ENCODE results near the gene VEPH1. TPM values are rescaled to one million over a fixed set of nuclear protein-coding genes. Genes with fewer than 3 reads are reported as not detected.
A peak's percentile ranks its signal among the peaks of the same experiment; 100 is the strongest.
"Not testable (repeated sequence)": the region's sequence is repeated elsewhere in the genome, so short reads cannot be mapped to it uniquely, and the experiment has no call there.

Gene VEPH1
- total RNA-seq, 1 experiment from 2014 or later: 7.7 TPM

DNA sequence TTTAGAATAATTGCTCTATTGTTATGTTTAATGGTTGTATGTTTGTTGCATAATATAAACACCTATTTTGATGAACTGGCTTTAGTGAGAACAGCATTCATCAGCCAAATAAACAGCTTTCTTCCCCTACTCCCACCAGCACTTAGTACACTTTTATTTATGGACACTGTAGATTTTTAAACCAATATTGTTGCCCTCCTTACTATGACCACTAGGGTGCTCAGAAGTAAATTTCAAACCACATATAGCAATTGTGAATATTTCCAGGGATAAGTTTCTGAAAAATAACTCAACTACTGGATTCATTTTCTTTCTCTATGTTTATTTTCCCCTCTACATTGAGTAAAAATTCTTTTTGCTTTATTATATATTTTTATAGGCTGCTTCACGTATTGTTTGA lies 151.2 kb downstream of the VEPH1 start:
- Histone ChIP-seq H2AK5ac (ENCODE audit: insufficient read length, low read length) (no peak overlapping the region), H3T11ph (ENCODE audit: low read length) (no peak overlapping the region), H3K4ac (ENCODE audit: low read depth, low read length) (no peak overlapping the region), H3K27me3 (ENCODE audit: insufficient read depth, low read length) (no peaks in the 10 kb centered on the region), H3K79me1 (ENCODE audit: insufficient read depth, low read depth, low read length, poor library complexity, severe bottlenecking) (no peaks in the 10 kb centered on the region), H4K20me1 (ENCODE audit: control insufficient read depth, insufficient read depth, insufficient read length) (no peaks in the 10 kb centered on the region), H3K4me1 (ENCODE audit: insufficient read depth, low read length) (0 out of 2 replicates have a peak, but pooled peaks cover 3% of the 10 kb centered on the region), H4K8ac (replicated peaks; ENCODE audit: insufficient read length, low read depth, low read length) (no peak overlapping the region), H4K5ac (ENCODE audit: insufficient read length, low read depth, low read length) (no peak overlapping the region), H3K79me2 (ENCODE audit: insufficient read depth, low read length) (no peaks in the 10 kb centered on the region), H3K4me2 (ENCODE audit: insufficient read depth, insufficient read length, low read length) (no peak overlapping the region), H2BK12ac (ENCODE audit: insufficient read length, low read depth, low read length) (no peak overlapping the region), H2BK5ac (ENCODE audit: insufficient read length, low read length) (no peak overlapping the region), H3K9ac (ENCODE audit: extremely low read depth, insufficient read length, low read length) (no peak overlapping the region), H2AFZ (ENCODE audit: low read length) (no peak overlapping the region), H3K14ac (ENCODE audit: insufficient read depth, low read length) (no peak overlapping the region), H4K91ac (ENCODE audit: insufficient read length, low read depth, low read length) (no peak overlapping the region), H2BK120ac (ENCODE audit: low read depth, low read length, poor library complexity, severe bottlenecking) (no peak overlapping the region), H3K9me3 (ENCODE audit: control insufficient read depth, low read depth, low read length) (no peaks in the 10 kb centered on the region), H3K23ac (ENCODE audit: insufficient read length, low read depth, low read length) (no peak overlapping the region), H2BK15ac (ENCODE audit: low read depth, low read length) (no peak overlapping the region), H3K56ac (ENCODE audit: insufficient read length, low read depth, low read length) (no peak overlapping the region), H3K27ac (ENCODE audit: insufficient read length, low read depth, low read length) (no peak overlapping the region), H2BK20ac (ENCODE audit: low read depth, low read length, poor library complexity, severe bottlenecking) (no peak overlapping the region), H3K18ac (ENCODE audit: insufficient read length, low read depth, low read length) (no peak overlapping the region), H3K23me2 (ENCODE audit: insufficient read length, low read depth, low read length, poor library complexity, severe bottlenecking) (no peaks in the 10 kb centered on the region)
- no peak for DNase-seq
- WGBS (ENCODE audit: extremely low coverage, insufficient read length, low lambda C conversion rate): no CpG with 5 or more reads among the region's 1 CpG
- no peaks in the 10 kb centered on the region; the same call in 1 of the 2 replicates for H3K27me3 Mint-ChIP-seq (ENCODE audit: low read depth)
- TF ChIP-seq, protein P1, sequence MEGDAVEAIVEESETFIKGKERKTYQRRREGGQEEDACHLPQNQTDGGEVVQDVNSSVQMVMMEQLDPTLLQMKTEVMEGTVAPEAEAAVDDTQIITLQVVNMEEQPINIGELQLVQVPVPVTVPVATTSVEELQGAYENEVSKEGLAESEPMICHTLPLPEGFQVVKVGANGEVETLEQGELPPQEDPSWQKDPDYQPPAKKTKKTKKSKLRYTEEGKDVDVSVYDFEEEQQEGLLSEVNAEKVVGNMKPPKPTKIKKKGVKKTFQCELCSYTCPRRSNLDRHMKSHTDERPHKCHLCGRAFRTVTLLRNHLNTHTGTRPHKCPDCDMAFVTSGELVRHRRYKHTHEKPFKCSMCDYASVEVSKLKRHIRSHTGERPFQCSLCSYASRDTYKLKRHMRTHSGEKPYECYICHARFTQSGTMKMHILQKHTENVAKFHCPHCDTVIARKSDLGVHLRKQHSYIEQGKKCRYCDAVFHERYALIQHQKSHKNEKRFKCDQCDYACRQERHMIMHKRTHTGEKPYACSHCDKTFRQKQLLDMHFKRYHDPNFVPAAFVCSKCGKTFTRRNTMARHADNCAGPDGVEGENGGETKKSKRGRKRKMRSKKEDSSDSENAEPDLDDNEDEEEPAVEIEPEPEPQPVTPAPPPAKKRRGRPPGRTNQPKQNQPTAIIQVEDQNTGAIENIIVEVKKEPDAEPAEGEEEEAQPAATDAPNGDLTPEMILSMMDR (conservative IDR thresholded peaks at IDR 0.05): peak; percentile 46; the same call in 2 of the 3 replicates
- no peak overlapping the region for H3K27ac Mint-ChIP-seq
- H3K4me1 Mint-ChIP-seq: peaks cover 10 to 12% of the 10 kb centered on the region in 2 experiments
- no peaks in the 10 kb centered on the region for H3K36me3 Mint-ChIP-seq (ENCODE audit: insufficient read depth in 1 of 3, low read depth in 3 of 3)
- no peaks in the 10 kb centered on the region for H3K9me3 Mint-ChIP-seq
- no peak overlapping the region for H3K4me3 Mint-ChIP-seq

DNA sequence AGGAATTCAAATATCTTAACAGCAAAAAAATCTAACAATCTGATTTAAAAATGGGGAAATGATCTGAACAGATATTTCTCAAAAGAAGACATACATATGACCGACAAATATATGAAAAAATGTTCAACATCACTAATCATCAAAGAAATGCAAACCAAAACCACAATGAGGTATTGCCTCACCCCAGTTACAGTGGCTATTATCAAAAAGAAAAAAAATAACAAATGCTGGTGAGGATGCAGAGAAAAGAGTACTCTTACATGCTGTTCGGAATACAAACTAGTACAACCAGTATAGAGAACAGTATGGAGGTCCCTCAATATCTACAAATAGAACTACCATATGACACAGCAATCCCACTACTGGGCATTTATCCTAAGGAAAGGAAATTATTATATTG lies 152.6 kb downstream of the VEPH1 start:
- not testable (repeated sequence) for H3T11ph ChIP-seq (ENCODE audit: low read length); H4K91ac ChIP-seq (ENCODE audit: insufficient read length, low read depth, low read length); H3K56ac ChIP-seq (ENCODE audit: insufficient read length, low read depth, low read length); H3K23me2 ChIP-seq (ENCODE audit: insufficient read length, low read depth, low read length, poor library complexity, severe bottlenecking); H3K27me3 Mint-ChIP-seq (ENCODE audit: low read depth); H3K9me3 ChIP-seq (ENCODE audit: control insufficient read depth, low read depth, low read length); H2AK5ac ChIP-seq (ENCODE audit: insufficient read length, low read length); H3K27ac Mint-ChIP-seq; H3K9ac ChIP-seq (ENCODE audit: extremely low read depth, insufficient read length, low read length); H4K5ac ChIP-seq (ENCODE audit: insufficient read length, low read depth, low read length); H3K27ac ChIP-seq (ENCODE audit: insufficient read length, low read depth, low read length); H3K4me1 ChIP-seq (ENCODE audit: insufficient read depth, low read length); H4K8ac ChIP-seq (replicated peaks; ENCODE audit: insufficient read length, low read depth, low read length); H3K4me2 ChIP-seq (ENCODE audit: insufficient read depth, insufficient read length, low read length); H3K18ac ChIP-seq (ENCODE audit: insufficient read length, low read depth, low read length); H3K4me3 Mint-ChIP-seq; H3K36me3 Mint-ChIP-seq (ENCODE audit: insufficient read depth in 1 of 3, low read depth in 3 of 3); H4K20me1 ChIP-seq (ENCODE audit: control insufficient read depth, insufficient read depth, insufficient read length); H2BK5ac ChIP-seq (ENCODE audit: insufficient read length, low read length); H2BK15ac ChIP-seq (ENCODE audit: low read depth, low read length); H2BK12ac ChIP-seq (ENCODE audit: insufficient read length, low read depth, low read length); DNase-seq; H3K23ac ChIP-seq (ENCODE audit: insufficient read length, low read depth, low read length); H2BK120ac ChIP-seq (ENCODE audit: low read depth, low read length, poor library complexity, severe bottlenecking); H3K4ac ChIP-seq (ENCODE audit: low read depth, low read length); H3K9me3 Mint-ChIP-seq; H2BK20ac ChIP-seq (ENCODE audit: low read depth, low read length, poor library complexity, severe bottlenecking); H3K79me1 ChIP-seq (ENCODE audit: insufficient read depth, low read depth, low read length, poor library complexity, severe bottlenecking); H3K79me2 ChIP-seq (ENCODE audit: insufficient read depth, low read length); H3K14ac ChIP-seq (ENCODE audit: insufficient read depth, low read length); H2AFZ ChIP-seq (ENCODE audit: low read length); H3K27me3 ChIP-seq (ENCODE audit: insufficient read depth, low read length)
- no CpG with 5 or more reads among the region's 2 CpGs for WGBS (ENCODE audit: extremely low coverage, insufficient read length, low lambda C conversion rate)
- peaks cover 10 to 12% of the 10 kb centered on the region in 2 experiments for H3K4me1 Mint-ChIP-seq
